Left ventricle myocardium inferior (tissue), 1 donor: ENCODE data around the gene ROS1. TPM values are rescaled to one million over a fixed set of nuclear protein-coding genes. Genes with fewer than 3 reads are reported as not detected.
A peak's percentile ranks its signal among the peaks of the same experiment; 100 is the strongest.

Experiments used
- DNase-seq: peaks from one replicate; pipeline ENCODE4 v3.0.0-alpha.2; 2020
- H3K27ac ChIP-seq: fragments of 200-600 bp; replicated peaks from 2 replicates; pipeline ENCODE4 v1.8.0; 2021
- H3K27me3 ChIP-seq: fragments of 200-600 bp; 2 replicates; pipeline ENCODE4 v1.8.0; 2021; ENCODE audit warnings: low read depth
- H3K36me3 ChIP-seq: fragments of 200-600 bp; 2 replicates; pipeline ENCODE4 v1.8.0; 2021
- H3K4me1 ChIP-seq: fragments of 200-600 bp; 2 replicates; pipeline ENCODE4 v1.8.0; 2021
- H3K4me3 ChIP-seq: fragments of 200-600 bp; 2 replicates; pipeline ENCODE4 v1.8.0; 2021; ENCODE audit warnings: mild to moderate bottlenecking, moderate library complexity
- H3K9me3 ChIP-seq: fragments of 200-600 bp; replicated peaks from 2 replicates; pipeline ENCODE4 v1.8.0; 2021
- intact Hi-C: fragments of 100-400 bp; cut with micrococcal nuclease; formaldehyde crosslinking; loops from one replicate; pipeline ENCODE4 v1.11.0; 2022
- total RNA-seq: library from RNA; stranded (reverse); fragmentation: NEBNext Ultra II Directional; extraction: Animal tissue kit (Norgen Biotek cat#: 25700); gene quantifications from one replicate; pipeline ENCODE4 v1.2.1, GENCODE V29; 2021
- TF ChIP-seq, protein P1 (sequence below): fragments of 200-600 bp; IDR thresholded peaks from 2 replicates; pipeline ENCODE4 v1.8.0; 2021; ENCODE audit warnings: antibody characterized with exemption, mild to moderate bottlenecking, borderline replicate concordance
- donor health status: DM: no; HTN: yes; CAD: no; lungs with severe emphysema.

Gene ROS1
- total RNA-seq, 1 donor from 2014 or later, result 0.08 TPM

DNA sequence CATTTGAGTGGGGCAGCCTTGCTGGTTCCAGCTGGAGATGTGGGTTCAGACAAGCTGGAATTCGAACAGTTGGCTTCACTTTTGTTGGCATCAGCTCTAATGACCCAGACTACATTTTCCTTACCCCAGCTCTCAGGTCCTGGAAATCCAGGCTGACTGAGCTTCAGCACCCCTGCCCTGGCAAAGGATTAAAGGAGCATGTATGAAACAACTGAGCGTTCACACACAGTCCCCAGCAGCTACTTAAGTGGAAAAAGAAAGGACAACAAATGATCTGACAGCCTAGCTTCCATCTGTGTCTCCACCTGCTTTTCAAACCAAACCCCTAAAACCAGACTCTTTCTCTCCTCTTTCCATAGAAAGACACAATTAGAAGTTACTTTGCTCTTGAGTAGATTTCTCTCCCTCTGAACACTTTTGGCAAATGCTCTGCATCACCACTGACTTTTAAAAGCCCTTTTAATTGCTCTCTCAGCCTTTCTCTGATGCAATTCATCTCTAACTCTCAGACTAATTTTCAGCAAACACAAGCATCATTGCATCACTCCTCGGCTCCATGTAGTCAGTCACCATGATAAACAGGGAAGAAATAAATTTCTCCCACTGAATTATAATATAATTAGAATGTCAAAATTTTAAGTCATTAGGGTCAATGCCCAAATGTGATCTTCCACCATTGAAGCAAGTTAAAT, 28.1 kb downstream of the ROS1 start:
- no peak overlapping the region for H3K27ac ChIP-seq
- TF ChIP-seq, protein P1, sequence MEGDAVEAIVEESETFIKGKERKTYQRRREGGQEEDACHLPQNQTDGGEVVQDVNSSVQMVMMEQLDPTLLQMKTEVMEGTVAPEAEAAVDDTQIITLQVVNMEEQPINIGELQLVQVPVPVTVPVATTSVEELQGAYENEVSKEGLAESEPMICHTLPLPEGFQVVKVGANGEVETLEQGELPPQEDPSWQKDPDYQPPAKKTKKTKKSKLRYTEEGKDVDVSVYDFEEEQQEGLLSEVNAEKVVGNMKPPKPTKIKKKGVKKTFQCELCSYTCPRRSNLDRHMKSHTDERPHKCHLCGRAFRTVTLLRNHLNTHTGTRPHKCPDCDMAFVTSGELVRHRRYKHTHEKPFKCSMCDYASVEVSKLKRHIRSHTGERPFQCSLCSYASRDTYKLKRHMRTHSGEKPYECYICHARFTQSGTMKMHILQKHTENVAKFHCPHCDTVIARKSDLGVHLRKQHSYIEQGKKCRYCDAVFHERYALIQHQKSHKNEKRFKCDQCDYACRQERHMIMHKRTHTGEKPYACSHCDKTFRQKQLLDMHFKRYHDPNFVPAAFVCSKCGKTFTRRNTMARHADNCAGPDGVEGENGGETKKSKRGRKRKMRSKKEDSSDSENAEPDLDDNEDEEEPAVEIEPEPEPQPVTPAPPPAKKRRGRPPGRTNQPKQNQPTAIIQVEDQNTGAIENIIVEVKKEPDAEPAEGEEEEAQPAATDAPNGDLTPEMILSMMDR, result no peak
- no peak overlapping the region for H3K4me3 ChIP-seq
- no peak for DNase-seq
- no peaks in the 10 kb centered on the region for H3K27me3 ChIP-seq
- H3K9me3 ChIP-seq, result no peaks in the 10 kb centered on the region
- H3K36me3 ChIP-seq, result no peaks in the 10 kb centered on the region
- intact Hi-C loops, result no loop called here
- peaks cover 6% of the 10 kb centered on the region for H3K4me1 ChIP-seq

DNA sequence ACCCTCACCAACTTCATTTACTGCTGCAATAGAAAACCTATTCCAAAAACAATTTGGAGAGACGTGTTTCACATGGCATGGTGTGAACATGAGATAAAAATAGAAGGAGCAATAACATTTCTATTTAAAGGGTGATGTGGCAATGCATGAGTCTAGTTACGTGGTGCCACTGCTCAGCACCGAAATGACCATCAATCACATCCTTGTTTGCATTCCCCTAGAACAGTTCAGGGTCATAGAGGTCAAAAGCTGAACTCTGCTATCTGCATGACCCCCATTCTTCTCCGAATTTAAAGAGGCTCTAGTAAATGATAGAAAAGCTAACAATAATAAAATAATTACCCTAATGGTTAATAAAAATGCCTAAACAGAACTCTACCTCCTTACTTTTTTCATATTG, 29.5 kb downstream of the ROS1 start:
- Histone ChIP-seq H3K36me3 (no peaks in the 10 kb centered on the region), H3K9me3 (no peaks in the 10 kb centered on the region), H3K27me3 (no peaks in the 10 kb centered on the region), H3K4me3 (no peak overlapping the region), H3K4me1 (peaks cover 6% of the 10 kb centered on the region), H3K27ac (peak overlapping the region; percentile 83)
- intact Hi-C loops, result no loop called here
- TF ChIP-seq, protein P1, result no peak
- DNase-seq, result no peak

DNA sequence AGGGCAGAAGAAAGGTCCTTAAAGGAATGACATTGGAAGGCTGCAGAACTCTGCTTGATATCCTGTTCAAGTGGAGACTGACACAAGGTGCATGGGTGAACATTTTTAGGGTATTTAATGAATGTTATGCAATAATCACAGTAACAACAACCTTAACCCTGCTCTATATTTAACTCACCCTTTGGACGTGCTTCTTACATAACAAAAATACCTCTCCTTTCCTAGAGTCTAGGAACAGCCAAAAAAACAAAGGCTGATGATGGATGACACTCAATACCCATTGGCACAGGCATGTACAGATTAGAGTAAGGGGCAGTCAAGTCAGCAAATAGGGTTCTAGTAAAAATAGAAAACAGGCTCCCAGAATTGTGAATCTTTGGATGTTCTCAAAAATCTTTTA, 30.6 kb downstream of the ROS1 start:
- H3K4me1 ChIP-seq, result peaks cover 6% of the 10 kb centered on the region
- TF ChIP-seq, protein P1, result no peak
- H3K4me3 ChIP-seq, result no peak overlapping the region
- H3K9me3 ChIP-seq, result no peaks in the 10 kb centered on the region
- peak overlapping the region; percentile 83 for H3K27ac ChIP-seq
- H3K36me3 ChIP-seq, result no peaks in the 10 kb centered on the region
- H3K27me3 ChIP-seq, result no peaks in the 10 kb centered on the region
- intact Hi-C loops, result no loop called here
- DNase-seq, result no peak

DNA sequence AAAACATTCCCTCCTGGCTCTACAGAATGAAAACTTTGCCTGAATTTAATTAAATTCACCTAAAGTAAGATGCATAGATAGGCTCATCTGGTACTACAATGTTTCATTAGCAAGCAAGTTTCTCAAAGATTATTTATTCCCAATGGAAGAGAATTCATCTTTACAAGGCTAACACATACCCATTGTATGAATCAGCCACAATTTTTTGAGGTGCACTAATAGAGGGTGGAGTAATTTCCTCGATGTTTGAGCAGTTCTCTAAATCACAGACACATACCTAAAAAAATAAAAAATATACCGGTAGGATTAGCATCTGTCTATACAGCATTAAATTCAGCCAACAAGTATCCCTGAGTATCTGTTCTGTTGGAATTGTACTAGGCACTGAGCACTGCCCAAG, 32.7 kb downstream of the ROS1 start:
- Histone ChIP-seq H3K27me3 (no peaks in the 10 kb centered on the region), H3K4me3 (no peak overlapping the region), H3K36me3 (no peaks in the 10 kb centered on the region), H3K27ac (peak overlapping the region; percentile 83), H3K4me1 (peaks cover 6% of the 10 kb centered on the region), H3K9me3 (no peaks in the 10 kb centered on the region)
- intact Hi-C loops, result no loop called here
- TF ChIP-seq, protein P1, result no peak
- no peak for DNase-seq

DNA sequence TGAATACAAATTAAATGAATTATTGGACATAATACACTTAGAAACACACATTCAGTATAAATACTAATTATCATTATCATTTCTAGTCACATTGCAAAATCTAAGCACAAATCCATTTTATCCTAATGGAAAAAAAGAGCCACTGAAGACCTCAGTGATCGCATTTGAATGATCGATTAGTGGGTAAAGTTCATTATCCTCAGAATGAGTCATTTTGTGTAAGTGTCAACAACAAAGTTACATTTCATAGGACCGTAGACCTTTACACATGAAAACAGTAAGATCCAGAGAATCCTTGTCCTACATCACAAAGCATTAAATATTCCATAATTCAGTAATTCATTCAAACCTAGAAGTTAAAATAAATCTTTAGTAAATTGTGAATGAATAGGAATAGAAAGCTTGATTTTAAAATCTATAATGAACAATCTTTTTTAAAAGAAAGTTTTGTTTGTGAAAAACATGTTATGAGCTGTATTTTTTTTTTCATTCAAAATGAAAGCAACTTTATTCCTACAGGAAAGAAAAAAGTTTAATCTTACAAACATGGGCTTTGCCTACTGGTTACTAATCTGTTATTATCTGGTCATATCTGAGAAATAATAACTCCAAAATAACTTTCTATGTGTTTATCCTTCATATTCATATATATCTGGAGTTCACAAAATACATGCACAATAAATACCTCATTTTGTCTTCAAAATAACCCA, 33.7 kb downstream of the ROS1 start:
- H3K4me3 ChIP-seq, result no peak overlapping the region
- DNase-seq, result no peak
- H3K27me3 ChIP-seq, result no peaks in the 10 kb centered on the region
- TF ChIP-seq, protein P1, result no peak
- H3K4me1 ChIP-seq, result peaks cover 6% of the 10 kb centered on the region
- H3K27ac ChIP-seq, result no peak overlapping the region
- no peaks in the 10 kb centered on the region for H3K9me3 ChIP-seq
- intact Hi-C loops, result no loop called here
- H3K36me3 ChIP-seq, result no peaks in the 10 kb centered on the region
